Ovary (tissue), 10 donors: ENCODE data around the gene FOLR3. TPM values are rescaled to one million over a fixed set of nuclear protein-coding genes. Genes with fewer than 3 reads are reported as not detected.
"Not testable (repeated sequence)": the region's sequence is repeated elsewhere in the genome, so short reads cannot be mapped to it uniquely, and the experiment has no call there.

ENCODE experiments used
- DNase-seq, 5 donors: peaks; one replicate each; pipeline ENCODE4 v3.0.0-alpha.2; 2019 to 2020
- H3K27ac ChIP-seq, 2 donors: fragments of 200-600 bp; one replicate each; pipeline versions ENCODE4 v1.5.1 to v1.8.0; 2019 to 2022
- H3K27me3 ChIP-seq: fragments of 200-600 bp; one replicate; pipeline ENCODE4 v1.8.0; 2022
- H3K36me3 ChIP-seq: fragments of 200-600 bp; sonication (generic); one replicate; pipeline ENCODE4 v1.5.1; 2019
- H3K4me1 ChIP-seq: one replicate; pipeline ENCODE4 v1.8.1; 2013; ENCODE audit warnings: mild to moderate bottlenecking, moderate library complexity; ENCODE audit not compliant: insufficient read depth
- H3K4me3 ChIP-seq: fragments of 200-600 bp; sonication (generic); one replicate; pipeline ENCODE4 v1.5.1; 2017
- H3K9me3 ChIP-seq, 2 donors: fragments of 200-600 bp in 1 of 2; sonication (generic) in 1 of 2; one replicate each; pipeline versions ENCODE4 v1.5.1 to v1.8.1; 2013 to 2019; ENCODE audit warnings: mild to moderate bottlenecking in 1 of 2, moderate library complexity in 1 of 2
- CTCF ChIP-seq, 3 donors: fragments of 450-650 bp in 2 of 3; fragments of 200-600 bp in 1 of 3; IDR thresholded peaks; one replicate each; pipeline versions ENCODE4 v1.5.1 to v1.8.0; 2016 to 2022; ENCODE audit warnings: antibody characterized with exemption in 3 of 3, mild to moderate bottlenecking in 1 of 3
- EP300 ChIP-seq: sonication (generic); formaldehyde crosslinking; IDR thresholded peaks from one replicate; pipeline ENCODE4 v1.6.1; 2017; ENCODE audit warnings: antibody characterized with exemption
- POLR2A ChIP-seq: fragments of 450-650 bp; IDR thresholded peaks from one replicate; pipeline ENCODE4 v1.6.1; 2017; ENCODE audit warnings: antibody characterized with exemption, mild to moderate bottlenecking, moderate library complexity
- WGBS, 3 donors: extraction: QIAGEN DNeasy Blood & Tissue Kit in 1 of 3; methylation state at CpG; one replicate each; pipeline versions ENCODE4 v1.1.5 to v1.1.7; 2013 to 2017; 5-methylcytosine and 5-hydroxymethylcytosine counted together
- intact Hi-C, 4 donors: fragments of 100-400 bp; cut with DNase I; formaldehyde crosslinking; loops; one replicate each; pipeline versions ENCODE4 v1.11.0 to v1.15.1; 2022 to 2023
- long read RNA-seq, 3 donors: library from polyadenylated mRNA in 2 of 3; unstranded in 2 of 3; transcript quantifications; one replicate each; pipeline ENCODE4 v2.0.0 and lab custom pipeline, GENCODE V29; 2021 to 2026
- polyA plus RNA-seq, 2 donors: library from polyadenylated mRNA; stranded (reverse); fragments of 200-250 nt in 1 of 2; fragments of 350-450 nt in 1 of 2; fragmentation: Illumina TruSeq in 1 of 2; extraction: RNeasy Lipid Tissue Mini Kit (QIAGEN cat#74804) in 1 of 2; gene quantifications; one replicate each; pipeline ENCODE4 v1.2.3, GENCODE V29; 2013 to 2014
- total RNA-seq, 7 donors: library from RNA; depleted of rRNA in 2 of 7; stranded (reverse); fragments of >200 nt in 2 of 7; fragmentation: NEBNext Ultra II Directional in 3 of 7; extraction: Animal tissue kit (Norgen Biotek cat#: 25700) in 3 of 7; gene quantifications; one replicate each; pipeline versions ENCODE4 v1.1.0 to v1.2.4, GENCODE V29; 2016 to 2023
- donor health status: DM: no; HTN: no; CAD: no; lungs with moderate emphysema.
- donor health status: DM: no; HTN: no; CAD: no.
- donor health status: Bipolar disorder and iron deficiency.
- donor health status: DM: yes; HTN: yes; CAD: no.
- donor health status: DM: no; HTN: no; CAD: no.
- donor health status: DM: yes; HTN: yes; CAD: no.

FOLR3 gene
- total RNA-seq (not detected), polyA plus RNA-seq (not detected)
- long read RNA-seq, donor 1 = 0 reads
- long read RNA-seq, donor 2 = 0 reads
- long read RNA-seq, donor 3 = 0 reads

GRCh38 chr11:72135473-72135872 is at the start of gene FOLR3:
TSS of gene FOLR3 (plus strand) at chr11:72135725. CDS start at chr11:72135953, 228 bp downstream.
- 89 to 94% (median 90%) methylated on average over 4 of the region's 4 CpGs for WGBS, 3 donors
- H3K27me3 ChIP-seq, H3K36me3 ChIP-seq, H3K4me1 ChIP-seq, DNase-seq, H3K9me3 ChIP-seq, H3K27ac ChIP-seq, H3K4me3 ChIP-seq: not testable (repeated sequence)
- intact Hi-C loops = loop anchor here in 1 of 4 donors (10.0 kb wide), 1 partner anchor 161 kb away; no protein-coding TSS in a partner anchor

GRCh38 chr11:72088076-72088808 is 47.3 kb upstream of the FOLR3 start:
- Histone ChIP-seq H3K36me3 (no peaks in the 10 kb centered on the region), H3K27me3 (no peaks in the 10 kb centered on the region), H3K4me1 (no peaks in the 10 kb centered on the region), H3K27ac (no peak overlapping the region), H3K9me3 (no peaks in the 10 kb centered on the region), H3K4me3 (no peak overlapping the region)
- intact Hi-C loops = loop anchor here in 1 of 4 donors (5.0 kb wide), 1 partner anchor 61 kb away; no protein-coding TSS in a partner anchor
- 82 to 87% (median 86%) methylated on average over 4 of the region's 4 CpGs for WGBS, 3 donors
- no peak for DNase-seq
- no peak for TF ChIP-seq CTCF (IDR thresholded peaks at IDR 0.05)
- TF ChIP-seq EP300 = no peak
- no peak for TF ChIP-seq POLR2A

- H3K36me3 ChIP-seq = no peaks in the 10 kb centered on the region
- no peaks in the 10 kb centered on the region for H3K27me3 ChIP-seq
- H3K4me1 ChIP-seq = no peaks in the 10 kb centered on the region
- no peak overlapping the region for H3K27ac ChIP-seq
- H3K4me3 ChIP-seq = no peak overlapping the region
- TF ChIP-seq CTCF (IDR thresholded peaks at IDR 0.05) (peak; percentile 57 to 86 (median 72)), POLR2A (no peak), EP300 (no peak)
- 36 to 47% (median 44%) methylated on average over 4 of the region's 4 CpGs for WGBS, 3 donors
- no peaks in the 10 kb centered on the region for H3K9me3 ChIP-seq
- intact Hi-C loops = loop anchor here in 2 of 4 donors (2.0 to 5.0 kb wide), 2 partner anchors 66 to 69 kb away; no protein-coding TSS in a partner anchor
- DNase-seq = peak; percentile 64 to 76 (median 70)
These were observed 44.2 kb upstream of the FOLR3 start for GRCh38 chr11:72091292-72091691.

DNA sequence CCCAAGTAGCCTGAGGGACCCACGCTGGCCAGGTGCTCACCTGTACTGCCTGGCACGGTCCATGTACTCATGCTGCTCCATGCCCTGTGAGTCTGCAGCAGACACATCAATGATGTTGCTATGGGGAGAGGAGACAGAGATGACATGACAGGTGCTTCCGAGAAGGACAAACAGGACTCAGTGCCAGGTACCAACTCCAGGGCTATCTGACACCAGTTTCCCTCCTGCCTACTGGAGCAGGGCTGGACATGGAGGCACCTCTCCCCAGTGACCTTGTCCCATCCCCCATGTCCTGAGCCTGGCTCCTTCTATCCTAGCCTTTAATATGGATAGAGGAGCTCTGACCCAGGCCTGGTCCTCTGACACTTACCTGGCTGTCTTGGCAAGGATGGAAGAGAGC is 36.8 kb upstream of the FOLR3 start:
- H3K36me3 ChIP-seq = no peaks in the 10 kb centered on the region
- H3K27ac ChIP-seq = no peak overlapping the region
- H3K27me3 ChIP-seq = no peaks in the 10 kb centered on the region
- intact Hi-C loops = no loop called here
- no peak for DNase-seq
- TF ChIP-seq POLR2A (no peak), CTCF (IDR thresholded peaks at IDR 0.05) (no peak), EP300 (no peak)
- no peak overlapping the region for H3K4me3 ChIP-seq
- 88 to 91% (median 90%) methylated on average over 3 of the region's 3 CpGs for WGBS, 3 donors
- H3K4me1 ChIP-seq = peaks cover 4% of the 10 kb centered on the region
- no peaks in the 10 kb centered on the region for H3K9me3 ChIP-seq

DNA sequence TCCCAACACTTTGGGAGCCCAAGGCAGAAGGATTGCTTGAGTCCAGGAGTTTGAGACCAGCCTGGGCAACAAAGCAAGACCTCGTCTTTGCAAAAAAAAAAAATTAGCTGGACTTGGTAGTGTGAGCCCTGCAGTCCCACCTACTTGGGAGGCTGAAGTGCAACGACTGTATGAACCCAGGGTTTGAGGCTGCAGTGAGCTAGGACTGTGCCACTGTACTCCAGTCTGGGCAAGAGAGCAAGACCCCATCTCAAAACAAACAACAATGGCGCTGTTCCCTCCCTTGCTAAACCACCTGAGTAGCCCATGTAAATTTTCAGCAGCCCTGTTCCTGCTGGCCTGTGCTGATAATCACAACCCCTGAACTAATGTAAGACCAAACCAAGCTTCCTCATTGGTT is 35.5 kb upstream of the FOLR3 start:
- H3K4me3 ChIP-seq = no peak overlapping the region
- no peak overlapping the region for H3K27ac ChIP-seq
- no peaks in the 10 kb centered on the region for H3K36me3 ChIP-seq
- no peak for TF ChIP-seq CTCF (IDR thresholded peaks at IDR 0.05)
- TF ChIP-seq EP300 = no peak
- no peak for TF ChIP-seq POLR2A
- WGBS, 3 donors = 81 to 84% (median 82%) methylated on average over 3 of the region's 3 CpGs
- peaks cover 4% of the 10 kb centered on the region for H3K4me1 ChIP-seq
- no peaks in the 10 kb centered on the region for H3K27me3 ChIP-seq
- no peak for DNase-seq
- H3K9me3 ChIP-seq = no peaks in the 10 kb centered on the region
- intact Hi-C loops = no loop called here
